Epithelial cell of esophagus (primary cell): ENCODE results near the gene ENOSF1.

Source experiments
- DNase-seq: peaks from one replicate; pipeline ENCODE4 v3.0.0; 2010; ENCODE audit warnings: low read depth
- H3K4me3 ChIP-seq: 2 replicates; pipeline ENCODE4 v1.5.1; 2011; ENCODE audit warnings: mild to moderate bottlenecking, low read length, control low read depth
- CTCF ChIP-seq: IDR thresholded peaks from 2 replicates; pipeline ENCODE4 v1.5.1; 2011; ENCODE audit warnings: low read depth, mild to moderate bottlenecking, low read length, control low read depth, inconsistent platforms; ENCODE audit not compliant: insufficient read depth; ENCODE audit errors: missing control alignments

The ENOSF1 gene

GRCh38 chr18:706405-706804 is 6.0 kb downstream of the ENOSF1 start:
- no peak overlapping the region for H3K4me3 ChIP-seq
- TF ChIP-seq CTCF = no peak
- no peak for DNase-seq

GRCh38 chr18:703213-703967 is 9.0 kb downstream of the ENOSF1 start:
- no peak for TF ChIP-seq CTCF
- DNase-seq = peak; percentile 79
- no peak overlapping the region for H3K4me3 ChIP-seq

GRCh38 chr18:697800-698199 is 14.6 kb downstream of the ENOSF1 start:
- no peak for TF ChIP-seq CTCF
- H3K4me3 ChIP-seq = no peak overlapping the region
- no peak for DNase-seq

GRCh38 chr18:697012-697411 is 15.4 kb downstream of the ENOSF1 start:
- DNase-seq = no peak
- TF ChIP-seq CTCF = no peak
- H3K4me3 ChIP-seq = no peak overlapping the region

- H3K4me3 ChIP-seq = no peak overlapping the region
- no peak for TF ChIP-seq CTCF
Observed at GRCh38 chr18:693466-694187, 18.8 kb downstream of the ENOSF1 start.

GRCh38 chr18:692824-693223 is 19.6 kb downstream of the ENOSF1 start:
- no peak for DNase-seq
- no peak overlapping the region for H3K4me3 ChIP-seq
- TF ChIP-seq CTCF = no peak

More at GRCh38 chr18:693466-694187, 18.8 kb downstream of the ENOSF1 start:
- DNase-seq = no peak
